SU-DHL-6 (cell line): ENCODE data around the gene IMPG1.

Source experiments
- EZH2phosphoT487 ChIP-seq: fragments of 200-600 bp; sonication (generic), shearing (Covaris generic); conservative IDR thresholded peaks from 2 replicates; pipeline ENCODE4 v1.6.1; 2018; ENCODE audit warnings: mild to moderate bottlenecking, antibody characterized with exemption, low read length, moderate library complexity, mixed read lengths
- TF ChIP-seq, protein P1 (sequence below): fragments of 200-600 bp; sonication (generic); IDR thresholded peaks from one replicate; pipeline ENCODE4 v1.5.1; 2017; ENCODE audit warnings: antibody characterized with exemption, mild to moderate bottlenecking, low read length, moderate library complexity; ENCODE audit not compliant: insufficient read depth, poor library complexity, severe bottlenecking

DNA sequence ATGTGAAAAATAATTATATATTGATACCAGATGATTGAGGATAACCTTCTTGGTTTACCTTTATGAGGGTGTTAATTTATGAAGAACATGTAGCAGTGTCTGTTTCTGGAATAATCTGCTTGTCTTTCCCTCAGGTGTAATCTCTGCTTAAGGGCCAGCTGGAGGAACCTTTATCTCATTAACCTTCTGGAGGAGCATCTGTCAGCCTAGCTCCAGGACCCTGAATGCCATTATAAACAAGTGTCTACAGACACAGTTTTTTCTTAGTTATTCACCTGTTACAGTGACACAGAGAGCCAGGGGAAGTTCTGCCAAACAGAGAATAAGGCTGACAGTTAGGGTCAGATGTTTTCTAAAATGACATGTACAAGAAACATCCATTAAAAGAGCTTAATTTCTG, at the start of gene IMPG1:
- TF ChIP-seq, protein P1, sequence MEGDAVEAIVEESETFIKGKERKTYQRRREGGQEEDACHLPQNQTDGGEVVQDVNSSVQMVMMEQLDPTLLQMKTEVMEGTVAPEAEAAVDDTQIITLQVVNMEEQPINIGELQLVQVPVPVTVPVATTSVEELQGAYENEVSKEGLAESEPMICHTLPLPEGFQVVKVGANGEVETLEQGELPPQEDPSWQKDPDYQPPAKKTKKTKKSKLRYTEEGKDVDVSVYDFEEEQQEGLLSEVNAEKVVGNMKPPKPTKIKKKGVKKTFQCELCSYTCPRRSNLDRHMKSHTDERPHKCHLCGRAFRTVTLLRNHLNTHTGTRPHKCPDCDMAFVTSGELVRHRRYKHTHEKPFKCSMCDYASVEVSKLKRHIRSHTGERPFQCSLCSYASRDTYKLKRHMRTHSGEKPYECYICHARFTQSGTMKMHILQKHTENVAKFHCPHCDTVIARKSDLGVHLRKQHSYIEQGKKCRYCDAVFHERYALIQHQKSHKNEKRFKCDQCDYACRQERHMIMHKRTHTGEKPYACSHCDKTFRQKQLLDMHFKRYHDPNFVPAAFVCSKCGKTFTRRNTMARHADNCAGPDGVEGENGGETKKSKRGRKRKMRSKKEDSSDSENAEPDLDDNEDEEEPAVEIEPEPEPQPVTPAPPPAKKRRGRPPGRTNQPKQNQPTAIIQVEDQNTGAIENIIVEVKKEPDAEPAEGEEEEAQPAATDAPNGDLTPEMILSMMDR: no peak
- no peak for TF ChIP-seq EZH2phosphoT487
